Measurements from ENCODE around the gene BDH1.

DNA sequence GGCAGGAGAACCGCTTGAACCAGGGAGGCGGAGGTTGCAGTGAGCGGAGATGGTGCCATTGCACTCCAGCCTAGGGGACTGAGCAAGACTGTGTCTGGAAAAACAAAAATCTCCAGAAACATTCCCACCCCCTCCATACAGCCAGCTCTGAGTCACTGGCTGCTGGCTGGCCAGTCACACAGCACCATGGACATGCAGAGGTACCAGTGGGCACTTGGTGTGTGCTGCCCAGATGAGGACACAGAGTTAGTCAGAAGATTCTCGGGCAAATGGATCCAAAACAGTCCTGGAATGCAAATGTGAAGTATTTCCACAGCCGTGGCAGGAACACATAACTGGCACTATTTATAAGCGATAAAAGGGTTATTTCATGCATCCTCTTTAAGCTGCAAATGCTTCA lies 44.6 kb downstream of the BDH1 start:
- TF ChIP-seq POLR2A (IDR thresholded peaks at IDR 0.05): no peak
- TF ChIP-seq, protein P1, sequence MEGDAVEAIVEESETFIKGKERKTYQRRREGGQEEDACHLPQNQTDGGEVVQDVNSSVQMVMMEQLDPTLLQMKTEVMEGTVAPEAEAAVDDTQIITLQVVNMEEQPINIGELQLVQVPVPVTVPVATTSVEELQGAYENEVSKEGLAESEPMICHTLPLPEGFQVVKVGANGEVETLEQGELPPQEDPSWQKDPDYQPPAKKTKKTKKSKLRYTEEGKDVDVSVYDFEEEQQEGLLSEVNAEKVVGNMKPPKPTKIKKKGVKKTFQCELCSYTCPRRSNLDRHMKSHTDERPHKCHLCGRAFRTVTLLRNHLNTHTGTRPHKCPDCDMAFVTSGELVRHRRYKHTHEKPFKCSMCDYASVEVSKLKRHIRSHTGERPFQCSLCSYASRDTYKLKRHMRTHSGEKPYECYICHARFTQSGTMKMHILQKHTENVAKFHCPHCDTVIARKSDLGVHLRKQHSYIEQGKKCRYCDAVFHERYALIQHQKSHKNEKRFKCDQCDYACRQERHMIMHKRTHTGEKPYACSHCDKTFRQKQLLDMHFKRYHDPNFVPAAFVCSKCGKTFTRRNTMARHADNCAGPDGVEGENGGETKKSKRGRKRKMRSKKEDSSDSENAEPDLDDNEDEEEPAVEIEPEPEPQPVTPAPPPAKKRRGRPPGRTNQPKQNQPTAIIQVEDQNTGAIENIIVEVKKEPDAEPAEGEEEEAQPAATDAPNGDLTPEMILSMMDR (IDR thresholded peaks at IDR 0.05): no peak
- no peak for TF ChIP-seq EP300 (IDR thresholded peaks at IDR 0.05)

Measured in upper lobe of left lung (tissue), 4 donors.